GM12864 (cell line): ENCODE results near the gene CADPS2.

Experiments
- DNase-seq: peaks from one replicate; pipeline ENCODE4 v3.0.0-alpha.2; 2011; ENCODE audit warnings: low read depth
- H3K4me3 ChIP-seq: 2 replicates; pipeline ENCODE4 v1.5.1; 2011; ENCODE audit warnings: mild to moderate bottlenecking, low read depth, low read length, control low read depth
- CTCF ChIP-seq: IDR thresholded peaks from 2 replicates; pipeline ENCODE4 v1.5.1; 2011; ENCODE audit warnings: low read depth, mild to moderate bottlenecking, moderate library complexity, low read length, control low read depth, inconsistent platforms; ENCODE audit errors: missing control alignments

CADPS2 gene

GRCh38 chr7:122543891-122544290, 342.4 kb downstream of the CADPS2 start:
- H3K4me3 ChIP-seq = no peak overlapping the region
- no peak for TF ChIP-seq CTCF
- DNase-seq = no peak

GRCh38 chr7:122543166-122543565, 343.1 kb downstream of the CADPS2 start:
- DNase-seq = no peak
- TF ChIP-seq CTCF = no peak
- no peak overlapping the region for H3K4me3 ChIP-seq

- TF ChIP-seq CTCF = no peak
- no peak overlapping the region for H3K4me3 ChIP-seq
- no peak for DNase-seq
Measured at GRCh38 chr7:122535086-122535485, 351.2 kb downstream of the CADPS2 start.

- DNase-seq = no peak
- peak; percentile 28 for TF ChIP-seq CTCF
- H3K4me3 ChIP-seq = no peak overlapping the region
Measured at GRCh38 chr7:122532406-122533269, 353.6 kb downstream of the CADPS2 start.

GRCh38 chr7:122528879-122529481, 357.3 kb downstream of the CADPS2 start:
- no peak for DNase-seq
- TF ChIP-seq CTCF = peak; percentile 25
- H3K4me3 ChIP-seq = no peak overlapping the region

- no peak overlapping the region for H3K4me3 ChIP-seq
- TF ChIP-seq CTCF = no peak
- DNase-seq = no peak
Measured at GRCh38 chr7:122525355-122525754, 360.9 kb downstream of the CADPS2 start.
